ENCODE results near the gene PRDM7. TPM values are rescaled to one million over a fixed set of nuclear protein-coding genes. Genes with fewer than 3 reads are reported as not detected.

The PRDM7 gene
- total and polyA plus RNA-seq, 2 donors (not counting 1 experiment from before 2014, with no cell fraction given), result not detected

- no peak overlapping the region for H3K27ac Mint-ChIP-seq
- H3K9ac ChIP-seq (ENCODE audit: low read length), result peak overlapping the region; percentile 63
- peaks cover 15% of the 10 kb centered on the region for H3K27me3 Mint-ChIP-seq
- no peak for DNase-seq
- peak overlapping the region in 4 of 5 experiments; percentile 42 to 69 (median 58) for H3K4me3 ChIP-seq (ENCODE audit: control extremely low read depth in 1 of 5, extremely low read depth in 1 of 5, insufficient read depth in 1 of 5, low read depth in 2 of 5, low read length in 4 of 5)
- no peaks in the 10 kb centered on the region for H3K36me3 ChIP-seq (replicated peaks in 1 of 2; ENCODE audit: control extremely low read depth in 1 of 2, control insufficient read depth in 1 of 2, extremely low read depth in 1 of 2, insufficient read depth in 2 of 2, low read length in 1 of 2)
- H3K27ac ChIP-seq (ENCODE audit: low read length in 2 of 2), result no peak overlapping the region
- TF ChIP-seq EZH2 (IDR thresholded peaks at IDR 0.05; ENCODE audit: borderline replicate concordance, insufficient read depth, low read depth, low read length, poor library complexity, severe bottlenecking), result no peak
- TF ChIP-seq CTCF (IDR thresholded peaks at IDR 0.05), result no peak
- H3K4me2 ChIP-seq (replicated peaks; ENCODE audit: low read depth, low read length, poor library complexity, severe bottlenecking), result peak overlapping the region; percentile 97
- H2AFZ ChIP-seq (ENCODE audit: insufficient read depth, low read depth, low read length, poor library complexity, severe bottlenecking), result peak overlapping the region; percentile 70
- H3K27me3 ChIP-seq (replicated peaks in 1 of 4; ENCODE audit: control extremely low read depth in 1 of 4, control insufficient read depth in 3 of 4, insufficient read depth in 4 of 4, low read length in 3 of 4), result peaks cover 0 to 21% (median 6%) of the 10 kb centered on the region in 4 experiments
- peaks cover 6% of the 10 kb centered on the region for H3K79me2 ChIP-seq (ENCODE audit: control insufficient read depth, insufficient read depth, low read length)
- H3K9me3 ChIP-seq (ENCODE audit: control extremely low read depth in 1 of 3, control insufficient read depth in 2 of 3, insufficient read depth in 1 of 3, low read length in 2 of 3), result peaks cover 0 to 8% (median 0%) of the 10 kb centered on the region in 3 donors
- POLR2A ChIA-PET, result no interaction called here
- H4K20me1 ChIP-seq (ENCODE audit: control insufficient read depth, insufficient read depth, low read length, poor library complexity, severe bottlenecking), result peaks cover 3% of the 10 kb centered on the region
- CTCF ChIA-PET, result interaction anchor here (0.9 to 2.1 kb wide), 4 partner anchors 18 to 108 kb away, joined by 3 to 5 read pairs (median 4); no protein-coding TSS in a partner anchor
- intact Hi-C loops (cut with micrococcal nuclease), result loop anchor here (5.0 to 10.0 kb wide), 2 partner anchors 71 to 93 kb away; partner anchors contain the start of genes DEF8 and TUBB3
- peaks cover 32 to 48% of the 10 kb centered on the region in 2 donors for H3K4me1 ChIP-seq (ENCODE audit: control insufficient read depth in 2 of 2, insufficient read depth in 2 of 2, low read length in 2 of 2)
- H3K4me1 Mint-ChIP-seq, result peaks cover 42% of the 10 kb centered on the region
- H3K4me3 Mint-ChIP-seq, result peak overlapping the region; percentile 88
- ATAC-seq (ENCODE audit: low read depth), result no peak
- 57% methylated on average over 7 of the region's 7 CpGs for WGBS (ENCODE audit: insufficient coverage)
- no peaks in the 10 kb centered on the region for H3K9me3 Mint-ChIP-seq (ENCODE audit: insufficient read depth)
Measured at GRCh38 chr16:90018297-90018651, 58.9 kb downstream of the PRDM7 start.

GRCh38 chr16:90016339-90016950, 60.7 kb downstream of the PRDM7 start:
- DNase-seq (no peak), ATAC-seq (ENCODE audit: low read depth) (no peak)
- H3K79me2 ChIP-seq (ENCODE audit: control insufficient read depth, insufficient read depth, low read length), result peaks cover 6% of the 10 kb centered on the region
- peak overlapping the region; percentile 46 for H3K27ac Mint-ChIP-seq
- intact Hi-C loops (cut with micrococcal nuclease), result loop anchor here (5.0 to 10.0 kb wide), 2 partner anchors 69 to 92 kb away; partner anchors contain the start of genes DEF8 and TUBB3
- H3K4me2 ChIP-seq (replicated peaks; ENCODE audit: low read depth, low read length, poor library complexity, severe bottlenecking), result no peak overlapping the region
- no peaks in the 10 kb centered on the region for H3K9me3 Mint-ChIP-seq (ENCODE audit: insufficient read depth)
- no peaks in the 10 kb centered on the region for H3K36me3 ChIP-seq (replicated peaks in 1 of 2; ENCODE audit: control extremely low read depth in 1 of 2, control insufficient read depth in 1 of 2, extremely low read depth in 1 of 2, insufficient read depth in 2 of 2, low read length in 1 of 2)
- WGBS (ENCODE audit: insufficient coverage), result 90% methylated on average over 10 of the region's 11 CpGs
- peaks cover 11% of the 10 kb centered on the region for H4K20me1 ChIP-seq (ENCODE audit: control insufficient read depth, insufficient read depth, low read length, poor library complexity, severe bottlenecking)
- no peak overlapping the region for H3K4me3 Mint-ChIP-seq
- H3K27ac ChIP-seq (ENCODE audit: low read length in 2 of 2), result no peak overlapping the region
- H3K27me3 Mint-ChIP-seq, result peaks cover 10% of the 10 kb centered on the region
- ChIA-PET CTCF (no interaction called here), POLR2A (no interaction called here)
- TF ChIP-seq CTCF (IDR thresholded peaks at IDR 0.05), result no peak
- no peak for TF ChIP-seq EZH2 (IDR thresholded peaks at IDR 0.05; ENCODE audit: borderline replicate concordance, insufficient read depth, low read depth, low read length, poor library complexity, severe bottlenecking)
- H3K27me3 ChIP-seq (replicated peaks in 1 of 4; ENCODE audit: control extremely low read depth in 1 of 4, control insufficient read depth in 3 of 4, insufficient read depth in 4 of 4, low read length in 3 of 4), result peaks cover 0 to 12% (median 4%) of the 10 kb centered on the region in 4 experiments
- H3K9me3 ChIP-seq (ENCODE audit: control extremely low read depth in 1 of 3, control insufficient read depth in 2 of 3, insufficient read depth in 1 of 3, low read length in 2 of 3), result peaks cover 0 to 10% (median 3%) of the 10 kb centered on the region in 3 donors
- peaks cover 47% of the 10 kb centered on the region for H3K4me1 Mint-ChIP-seq
- no peak overlapping the region for H2AFZ ChIP-seq (ENCODE audit: insufficient read depth, low read depth, low read length, poor library complexity, severe bottlenecking)
- H3K9ac ChIP-seq (ENCODE audit: low read length), result no peak overlapping the region
- no peak overlapping the region for H3K4me3 ChIP-seq (ENCODE audit: control extremely low read depth in 1 of 5, extremely low read depth in 1 of 5, insufficient read depth in 1 of 5, low read depth in 2 of 5, low read length in 4 of 5)
- H3K4me1 ChIP-seq (ENCODE audit: control insufficient read depth in 2 of 2, insufficient read depth in 2 of 2, low read length in 2 of 2), result peaks cover 30 to 45% of the 10 kb centered on the region in 2 donors

All from B cell (primary cell).